Breast epithelium (tissue), 3 donors: Measurements from ENCODE around the gene ZNF512B.

Source experiments
- POLR2A ChIP-seq: fragments of 450-650 bp; IDR thresholded peaks from one replicate; pipeline ENCODE4 v1.6.1; 2016; ENCODE audit warnings: antibody characterized with exemption, mild to moderate bottlenecking, moderate library complexity
- TF ChIP-seq, protein P1 (sequence below), 3 donors: fragments of 450-650 bp; IDR thresholded peaks; one replicate each; pipeline ENCODE4 v1.5.1; 2016 to 2017; ENCODE audit warnings: antibody characterized with exemption in 3 of 3, mild to moderate bottlenecking in 3 of 3, moderate library complexity in 3 of 3

DNA sequence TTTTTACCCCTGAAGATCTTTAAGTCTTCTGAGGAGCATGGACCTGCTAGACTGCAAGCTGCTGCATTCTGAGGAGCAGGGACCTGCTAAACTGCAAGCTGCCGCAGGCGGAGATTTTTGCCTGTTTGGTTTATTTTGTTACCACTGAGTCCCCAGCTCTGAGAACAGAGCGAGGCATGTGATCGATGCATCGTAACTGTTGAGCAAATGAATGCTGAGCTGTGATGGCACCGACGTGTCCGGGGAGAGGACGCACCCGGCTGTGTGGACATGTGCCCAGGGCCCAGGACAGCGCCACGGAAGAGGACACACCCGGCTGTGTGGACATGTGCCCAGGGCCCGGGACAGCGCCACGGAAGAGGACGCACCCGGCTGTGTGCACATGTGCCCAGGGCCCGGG lies 50.6 kb downstream of the ZNF512B start:
- TF ChIP-seq, protein P1, sequence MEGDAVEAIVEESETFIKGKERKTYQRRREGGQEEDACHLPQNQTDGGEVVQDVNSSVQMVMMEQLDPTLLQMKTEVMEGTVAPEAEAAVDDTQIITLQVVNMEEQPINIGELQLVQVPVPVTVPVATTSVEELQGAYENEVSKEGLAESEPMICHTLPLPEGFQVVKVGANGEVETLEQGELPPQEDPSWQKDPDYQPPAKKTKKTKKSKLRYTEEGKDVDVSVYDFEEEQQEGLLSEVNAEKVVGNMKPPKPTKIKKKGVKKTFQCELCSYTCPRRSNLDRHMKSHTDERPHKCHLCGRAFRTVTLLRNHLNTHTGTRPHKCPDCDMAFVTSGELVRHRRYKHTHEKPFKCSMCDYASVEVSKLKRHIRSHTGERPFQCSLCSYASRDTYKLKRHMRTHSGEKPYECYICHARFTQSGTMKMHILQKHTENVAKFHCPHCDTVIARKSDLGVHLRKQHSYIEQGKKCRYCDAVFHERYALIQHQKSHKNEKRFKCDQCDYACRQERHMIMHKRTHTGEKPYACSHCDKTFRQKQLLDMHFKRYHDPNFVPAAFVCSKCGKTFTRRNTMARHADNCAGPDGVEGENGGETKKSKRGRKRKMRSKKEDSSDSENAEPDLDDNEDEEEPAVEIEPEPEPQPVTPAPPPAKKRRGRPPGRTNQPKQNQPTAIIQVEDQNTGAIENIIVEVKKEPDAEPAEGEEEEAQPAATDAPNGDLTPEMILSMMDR (IDR thresholded peaks at IDR 0.05), result no peak
- TF ChIP-seq POLR2A, result no peak
